Subcutaneous adipose tissue (tissue), 4 donors: Measurements from ENCODE around the gene BCL2. TPM values are rescaled to one million over a fixed set of nuclear protein-coding genes. Genes with fewer than 3 reads are reported as not detected.

Experiments used
- total RNA-seq, 4 donors: library from RNA; depleted of rRNA; stranded (reverse); fragments of >200 nt; gene quantifications; one replicate each; pipeline ENCODE4 v1.1.0, GENCODE V29; 2016
- TF ChIP-seq, protein P1 (sequence below): fragments of 450-650 bp; IDR thresholded peaks from one replicate; pipeline ENCODE4 v1.5.1; 2016; ENCODE audit warnings: low read depth, mild to moderate bottlenecking, control low read depth, antibody characterized with exemption, moderate library complexity

Gene BCL2
- total RNA-seq, 4 donors from 2014 or later: 50.3 to 82.5 (median 55.9) TPM

DNA sequence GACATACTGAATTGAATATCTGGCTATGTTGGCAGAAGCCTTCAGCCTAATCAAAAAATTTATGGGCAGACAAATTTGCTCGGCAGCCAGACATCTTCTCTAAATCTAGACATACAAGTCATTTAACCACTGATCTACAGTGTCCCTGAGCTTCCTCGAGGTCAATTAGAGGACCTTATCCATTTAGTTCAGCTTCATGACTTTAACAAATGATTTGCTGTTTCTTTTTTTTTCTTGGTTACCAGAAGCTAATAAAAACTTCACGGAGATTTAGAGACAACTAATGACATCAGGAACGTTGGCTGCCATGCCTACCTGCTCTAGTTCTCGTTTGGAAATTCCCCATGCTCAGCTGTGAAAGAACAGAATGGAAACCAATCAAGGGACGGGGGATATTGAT lies 223.8 kb downstream of the BCL2 start:
- TF ChIP-seq, protein P1, sequence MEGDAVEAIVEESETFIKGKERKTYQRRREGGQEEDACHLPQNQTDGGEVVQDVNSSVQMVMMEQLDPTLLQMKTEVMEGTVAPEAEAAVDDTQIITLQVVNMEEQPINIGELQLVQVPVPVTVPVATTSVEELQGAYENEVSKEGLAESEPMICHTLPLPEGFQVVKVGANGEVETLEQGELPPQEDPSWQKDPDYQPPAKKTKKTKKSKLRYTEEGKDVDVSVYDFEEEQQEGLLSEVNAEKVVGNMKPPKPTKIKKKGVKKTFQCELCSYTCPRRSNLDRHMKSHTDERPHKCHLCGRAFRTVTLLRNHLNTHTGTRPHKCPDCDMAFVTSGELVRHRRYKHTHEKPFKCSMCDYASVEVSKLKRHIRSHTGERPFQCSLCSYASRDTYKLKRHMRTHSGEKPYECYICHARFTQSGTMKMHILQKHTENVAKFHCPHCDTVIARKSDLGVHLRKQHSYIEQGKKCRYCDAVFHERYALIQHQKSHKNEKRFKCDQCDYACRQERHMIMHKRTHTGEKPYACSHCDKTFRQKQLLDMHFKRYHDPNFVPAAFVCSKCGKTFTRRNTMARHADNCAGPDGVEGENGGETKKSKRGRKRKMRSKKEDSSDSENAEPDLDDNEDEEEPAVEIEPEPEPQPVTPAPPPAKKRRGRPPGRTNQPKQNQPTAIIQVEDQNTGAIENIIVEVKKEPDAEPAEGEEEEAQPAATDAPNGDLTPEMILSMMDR: no peak

DNA sequence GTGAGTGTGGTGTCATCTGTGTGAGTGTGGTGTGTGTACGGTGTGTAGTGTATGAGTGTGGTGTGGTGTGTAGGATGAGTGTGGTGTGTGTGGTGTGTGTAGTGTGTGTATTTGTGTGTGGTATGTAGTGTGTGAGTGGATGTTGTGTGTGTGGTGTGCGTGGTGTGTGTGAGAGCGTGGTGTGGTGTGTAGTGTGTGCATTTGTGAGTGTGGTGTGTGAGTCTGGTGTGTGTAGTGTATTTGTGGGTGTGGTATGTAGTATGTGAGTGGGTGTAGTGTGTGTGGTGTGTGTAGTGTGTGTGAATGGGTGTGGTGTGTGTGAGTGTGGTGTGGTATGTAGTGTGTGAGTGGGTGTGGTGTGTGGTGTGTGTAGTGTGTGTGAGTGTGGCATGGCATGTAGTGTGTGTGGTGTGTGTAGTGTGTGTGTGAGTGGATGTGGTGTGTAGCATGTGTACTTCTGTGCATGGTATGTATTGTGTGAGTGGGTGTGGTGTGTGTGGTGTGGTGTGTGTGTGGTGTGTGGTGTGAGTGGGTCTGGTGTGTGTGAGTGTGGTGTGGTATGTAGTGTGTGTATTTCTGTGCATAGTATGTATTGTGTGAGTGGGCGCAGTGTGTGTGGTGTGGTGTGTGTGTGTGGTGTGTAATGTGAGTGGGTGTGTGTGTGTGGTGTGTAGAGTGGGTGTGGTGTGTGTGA lies 227.8 kb downstream of the BCL2 start:
- TF ChIP-seq, protein P1: no peak

DNA sequence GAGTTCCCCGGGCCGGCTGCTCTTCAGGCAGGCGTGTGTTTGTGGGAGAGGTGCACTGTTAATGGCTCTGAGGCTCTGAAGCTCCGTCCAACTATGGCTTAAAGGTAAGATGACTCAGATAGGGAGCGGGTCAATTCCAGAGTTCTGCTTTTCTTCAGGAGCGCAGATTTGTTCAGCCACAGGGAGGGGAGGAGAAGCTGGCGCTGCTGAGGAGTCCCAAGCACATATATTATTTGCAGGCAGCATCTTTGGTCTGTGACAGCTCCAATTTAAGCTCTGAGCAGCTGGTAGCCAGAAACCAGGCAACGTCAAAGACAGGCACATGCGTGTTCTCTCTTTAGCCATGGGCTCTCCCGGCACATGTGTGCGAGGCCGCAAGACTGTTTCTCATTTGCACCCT lies 229.2 kb downstream of the BCL2 start:
- TF ChIP-seq, protein P1: no peak

DNA sequence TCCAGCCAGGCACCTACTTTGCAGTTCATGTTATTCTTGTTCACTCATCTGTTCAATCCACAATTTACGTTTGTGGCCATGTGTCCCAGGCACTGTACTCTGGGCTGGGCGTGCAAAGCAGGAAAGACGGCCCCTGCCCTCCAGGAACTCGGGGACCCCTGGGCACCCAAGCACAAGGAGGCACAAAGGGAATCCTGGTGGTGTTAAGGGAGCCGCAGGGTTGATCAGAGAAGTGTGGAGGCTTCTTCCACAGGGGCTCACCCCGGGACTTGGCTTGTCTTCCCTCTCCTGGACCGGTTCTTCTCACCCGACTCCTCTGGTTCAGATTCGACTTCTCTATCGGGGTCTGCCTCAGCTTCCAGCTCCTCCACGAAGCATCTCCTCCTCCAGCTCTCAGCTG lies 230.5 kb downstream of the BCL2 start:
- TF ChIP-seq, protein P1: no peak

DNA sequence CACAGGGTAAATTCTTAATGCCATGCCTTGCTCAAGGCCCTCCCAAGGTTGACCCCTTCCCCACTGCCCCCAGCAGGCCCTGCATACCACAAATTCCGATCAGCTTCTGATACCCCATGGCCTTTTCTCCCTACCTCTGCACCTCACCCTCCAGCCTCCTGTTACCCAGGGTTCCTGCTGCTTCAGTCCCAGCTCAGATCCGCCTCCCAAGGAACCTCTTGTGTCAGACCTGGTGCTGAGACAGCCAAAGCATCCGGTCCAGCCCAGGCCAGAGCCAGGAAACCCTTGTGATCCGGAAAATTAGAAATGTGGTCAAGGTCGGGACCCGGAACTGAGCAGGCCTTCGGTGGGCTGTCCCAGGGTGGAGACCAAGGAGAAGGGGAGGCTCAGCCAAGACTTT lies 231.3 kb downstream of the BCL2 start:
- TF ChIP-seq, protein P1: no peak

DNA sequence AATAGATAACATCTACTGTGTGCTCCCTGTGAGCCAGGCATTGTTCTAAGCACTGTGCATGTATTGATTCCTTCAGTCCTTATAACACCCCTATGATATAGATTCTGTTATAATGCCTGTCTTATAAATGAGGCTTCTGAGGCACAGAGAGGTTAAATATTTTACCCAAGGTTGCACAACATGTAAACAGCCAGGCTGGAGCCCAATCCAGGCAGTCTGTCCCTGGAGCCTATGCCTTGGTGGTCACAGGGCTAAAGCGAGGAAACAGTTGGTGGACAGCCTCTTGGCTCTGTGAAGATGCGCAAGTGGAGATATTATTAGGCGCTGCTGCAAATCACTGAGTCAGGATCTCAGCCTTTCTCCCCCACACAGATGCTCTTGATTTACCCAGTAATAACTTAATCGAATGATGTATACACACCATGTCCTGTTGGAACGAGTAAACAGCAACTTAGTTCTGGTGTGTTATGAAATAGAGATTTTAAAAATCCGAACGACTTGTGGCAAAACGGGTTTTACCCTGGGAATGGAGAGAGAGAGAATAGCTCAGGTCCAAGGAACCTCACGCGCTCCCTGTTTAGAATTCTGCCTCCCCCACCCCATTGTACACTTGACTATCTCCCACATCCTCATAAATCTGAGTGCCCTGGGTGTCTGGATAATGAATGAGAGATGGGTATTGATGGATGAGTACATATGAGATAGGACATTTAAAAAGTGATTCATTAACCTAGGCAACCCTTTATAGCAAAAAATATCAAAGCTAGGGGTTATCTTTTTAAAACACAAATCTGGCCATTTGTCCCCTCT lies 231.9 kb downstream of the BCL2 start:
- TF ChIP-seq, protein P1: no peak

DNA sequence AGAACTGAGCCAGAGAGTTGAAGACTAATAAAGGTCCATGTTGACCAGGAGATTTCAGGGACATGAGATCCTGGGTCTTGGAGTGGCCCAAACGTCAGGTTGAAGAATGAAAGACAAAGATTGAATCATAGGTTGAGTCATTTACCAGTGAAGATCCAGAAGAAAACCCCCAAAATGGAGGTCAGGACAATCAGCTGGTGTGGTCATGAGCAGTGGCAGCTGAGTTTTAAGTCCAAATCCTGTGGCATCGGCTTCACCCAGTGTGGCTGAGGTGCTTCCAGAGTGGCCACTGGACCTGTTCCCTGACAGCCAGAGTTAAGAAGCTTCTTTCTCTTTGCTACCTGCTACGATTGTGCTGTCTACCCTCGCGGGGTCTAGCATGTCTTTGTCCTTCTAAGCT lies 234.0 kb downstream of the BCL2 start:
- TF ChIP-seq, protein P1: no peak
